COLO668 (cell line): Measurements from ENCODE around the gene CTSH.
"Not testable (repeated sequence)": the region's sequence is repeated elsewhere in the genome, so short reads cannot be mapped to it uniquely, and the experiment has no call there.

Experiments
- DNase-seq: peaks from one replicate; lab custom pipeline; 2025; ENCODE audit not compliant: unreplicated experiment; lab: John Stamatoyannopoulos, UW

Gene CTSH

GRCh38 chr15:78898540-78898939, 46.3 kb downstream of the CTSH start:
- no peak for DNase-seq

- DNase-seq = no peak
Observed at GRCh38 chr15:78895471-78895870, 49.4 kb downstream of the CTSH start.

GRCh38 chr15:78893538-78893937, 51.3 kb downstream of the CTSH start:
- DNase-seq = no peak

- no peak for DNase-seq
Observed at GRCh38 chr15:78889000-78889399, 55.8 kb downstream of the CTSH start.

- DNase-seq = no peak
Observed at GRCh38 chr15:78881681-78882080, 63.2 kb downstream of the CTSH start.

GRCh38 chr15:78880813-78881212, 64.0 kb downstream of the CTSH start:
- no peak for DNase-seq

GRCh38 chr15:78880242-78880533, 64.7 kb downstream of the CTSH start:
- no peak for DNase-seq

- DNase-seq = no peak
Observed at GRCh38 chr15:78879517-78880241, 65.2 kb downstream of the CTSH start.

- DNase-seq = no peak
Observed at GRCh38 chr15:78878356-78878755, 66.5 kb downstream of the CTSH start.

GRCh38 chr15:78876954-78877353, 67.9 kb downstream of the CTSH start:
- not testable (repeated sequence) for DNase-seq

- no peak for DNase-seq
Observed at GRCh38 chr15:78875107-78875914, 69.5 kb downstream of the CTSH start.

- DNase-seq = peak; percentile 13
Observed at GRCh38 chr15:78873793-78874765, 70.8 kb downstream of the CTSH start.

- peak; percentile 82 for DNase-seq
Observed at GRCh38 chr15:78872972-78873792, 71.7 kb downstream of the CTSH start.

GRCh38 chr15:78872155-78872971, 72.5 kb downstream of the CTSH start, which contains the start of gene MORF4L1:
Gene MORF4L1 (plus strand): TSS chr15:78872890. CDS start chr15:78873018, 128 bp downstream.
- DNase-seq = peak; percentile 95

- DNase-seq = not testable (repeated sequence)
Observed at GRCh38 chr15:78871483-78872127, 73.2 kb downstream of the CTSH start.
